Measurements from ENCODE around the gene PFKP. TPM values are rescaled to one million over a fixed set of nuclear protein-coding genes. Genes with fewer than 3 reads are reported as not detected.

The PFKP gene
- total RNA-seq, 4 donors from 2014 or later = 53.9 to 93.9 (median 66.2) TPM

GRCh38 chr10:3172446-3173170, 105.3 kb downstream of the PFKP start, which contains the start of gene PITRM1:
TSS of gene PITRM1 (minus strand) at chr10:3172782. CDS start at chr10:3172772, 10 bp downstream.
- in situ Hi-C loops (cut with MboI; ENCODE audit: low pct_ligation_motif_present in 1 of 4, low pct_unique_long_range_greater_than_20kb in 1 of 4, low sequenced_read_pairs in 3 of 4) (no loop called here), intact Hi-C loops (cut with DNase I; ENCODE audit: low total_unique reads) (no loop called here)
- DNase-seq = peak; percentile 99
- Histone ChIP-seq H3K27me3 (no peaks in the 10 kb centered on the region), H3K27ac (peak within 1 kb of the TSS; percentile 91 to 95 (median 92)), H3K9me3 (no peaks in the 10 kb centered on the region), H3K36me3 (peaks cover 0 to 10% (median 4%) of the 10 kb centered on the region in 4 donors), H3K4me1 (peaks cover 5 to 10% (median 8%) of the 10 kb centered on the region in 4 donors), H3K4me3 (peak within 1 kb of the TSS; percentile 60 to 98 (median 80))
- TF ChIP-seq EP300 (IDR thresholded peaks at IDR 0.05; ENCODE audit: low read depth) = no peak
- TF ChIP-seq POLR2A (IDR thresholded peaks at IDR 0.05) = peak; percentile 99
- peak; percentile 100 for TF ChIP-seq POLR2AphosphoS5 (IDR thresholded peaks at IDR 0.05)
- TF ChIP-seq, protein P1, sequence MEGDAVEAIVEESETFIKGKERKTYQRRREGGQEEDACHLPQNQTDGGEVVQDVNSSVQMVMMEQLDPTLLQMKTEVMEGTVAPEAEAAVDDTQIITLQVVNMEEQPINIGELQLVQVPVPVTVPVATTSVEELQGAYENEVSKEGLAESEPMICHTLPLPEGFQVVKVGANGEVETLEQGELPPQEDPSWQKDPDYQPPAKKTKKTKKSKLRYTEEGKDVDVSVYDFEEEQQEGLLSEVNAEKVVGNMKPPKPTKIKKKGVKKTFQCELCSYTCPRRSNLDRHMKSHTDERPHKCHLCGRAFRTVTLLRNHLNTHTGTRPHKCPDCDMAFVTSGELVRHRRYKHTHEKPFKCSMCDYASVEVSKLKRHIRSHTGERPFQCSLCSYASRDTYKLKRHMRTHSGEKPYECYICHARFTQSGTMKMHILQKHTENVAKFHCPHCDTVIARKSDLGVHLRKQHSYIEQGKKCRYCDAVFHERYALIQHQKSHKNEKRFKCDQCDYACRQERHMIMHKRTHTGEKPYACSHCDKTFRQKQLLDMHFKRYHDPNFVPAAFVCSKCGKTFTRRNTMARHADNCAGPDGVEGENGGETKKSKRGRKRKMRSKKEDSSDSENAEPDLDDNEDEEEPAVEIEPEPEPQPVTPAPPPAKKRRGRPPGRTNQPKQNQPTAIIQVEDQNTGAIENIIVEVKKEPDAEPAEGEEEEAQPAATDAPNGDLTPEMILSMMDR (IDR thresholded peaks at IDR 0.05) = no peak
- WGBS, 2 donors (ENCODE audit: low coverage in 1 of 2) = 0% methylated on average over 59 of the region's 73 CpGs; no CpG with 5 or more reads in 1 of the 2 donors

DNA sequence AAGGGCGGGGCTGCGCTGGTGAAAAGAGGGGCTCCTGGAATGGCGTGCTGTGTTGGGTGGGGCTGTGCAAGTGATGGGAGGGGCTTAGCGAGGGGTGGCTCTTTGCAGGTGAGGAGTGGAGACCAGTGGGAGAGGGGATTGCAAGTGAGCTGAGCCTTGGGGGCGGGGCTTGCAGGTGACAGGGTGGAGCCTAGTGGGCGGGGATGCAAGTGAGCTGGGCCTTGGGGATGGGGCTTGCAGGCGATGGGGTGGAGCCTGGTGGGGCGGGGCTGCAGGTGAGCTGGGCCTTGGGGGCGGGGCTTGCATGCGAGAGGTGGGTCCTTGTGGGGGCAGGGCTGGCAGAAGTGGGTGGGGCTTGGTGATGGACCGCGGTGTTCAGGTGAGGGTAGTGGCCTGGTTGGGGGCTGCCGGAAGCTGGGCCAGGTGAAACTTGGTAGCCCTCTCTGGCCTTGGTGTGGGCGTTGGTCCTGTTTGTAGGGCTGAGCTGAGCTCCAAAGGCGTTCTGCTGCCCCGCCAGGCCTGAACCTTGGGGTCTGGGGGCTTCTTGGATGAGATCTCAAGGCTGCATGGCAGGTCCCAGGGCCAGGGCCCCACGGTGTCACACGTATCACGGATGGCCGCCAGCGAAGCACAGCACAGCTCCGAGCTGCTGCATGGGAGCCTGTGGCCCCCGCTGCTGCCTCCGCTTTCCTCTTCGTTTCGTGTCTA, 106.0 kb downstream of the PFKP start:
- peak overlapping the region; percentile 19 to 68 (median 54) for H3K27ac ChIP-seq
- WGBS, 2 donors (ENCODE audit: low coverage in 1 of 2) = 45% methylated on average over 26 of the region's 26 CpGs; no CpG with 5 or more reads in 1 of the 2 donors
- H3K27me3 ChIP-seq = no peaks in the 10 kb centered on the region
- H3K9me3 ChIP-seq = no peaks in the 10 kb centered on the region
- H3K36me3 ChIP-seq = peaks cover 0 to 8% (median 3%) of the 10 kb centered on the region in 4 donors
- H3K4me1 ChIP-seq = peaks cover 5 to 10% (median 8%) of the 10 kb centered on the region in 4 donors
- H3K4me3 ChIP-seq = peak overlapping the region in 3 of 4 donors; percentile 22 to 71 (median 49)
- TF ChIP-seq, protein P1 (IDR thresholded peaks at IDR 0.05) = no peak
- TF ChIP-seq EP300 (IDR thresholded peaks at IDR 0.05; ENCODE audit: low read depth) (no peak), POLR2A (IDR thresholded peaks at IDR 0.05) (no peak), POLR2AphosphoS5 (IDR thresholded peaks at IDR 0.05) (no peak)
- intact Hi-C loops (cut with DNase I; ENCODE audit: low total_unique reads) = no loop called here
- peak; percentile 94 for DNase-seq
- in situ Hi-C loops (cut with MboI; ENCODE audit: low pct_ligation_motif_present in 1 of 4, low pct_unique_long_range_greater_than_20kb in 1 of 4, low sequenced_read_pairs in 3 of 4) = no loop called here

DNA sequence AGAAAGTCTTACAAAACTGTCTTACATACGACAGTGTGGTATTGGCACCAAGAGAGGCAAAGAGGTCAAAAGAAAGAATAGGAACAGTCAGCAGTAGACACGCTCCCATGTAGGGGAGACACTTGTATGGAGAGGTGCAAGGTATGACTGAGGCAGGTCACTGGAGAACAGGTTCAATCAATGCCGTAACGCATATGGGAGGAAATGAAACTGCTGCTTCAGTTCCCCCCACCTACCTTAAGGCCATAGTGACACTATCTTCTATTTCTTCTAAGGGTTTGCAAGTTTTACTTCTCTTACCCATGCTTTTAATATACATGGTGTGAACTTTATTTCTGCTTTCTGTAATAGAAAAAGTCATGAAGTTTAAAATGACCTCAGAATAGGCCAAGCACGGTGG, 110.7 kb downstream of the PFKP start:
- Histone ChIP-seq H3K36me3 (no peaks in the 10 kb centered on the region), H3K4me1 (no peaks in the 10 kb centered on the region), H3K4me3 (no peak overlapping the region), H3K27ac (no peak overlapping the region), H3K9me3 (no peaks in the 10 kb centered on the region), H3K27me3 (no peaks in the 10 kb centered on the region)
- TF ChIP-seq, protein P1 (IDR thresholded peaks at IDR 0.05) = no peak
- TF ChIP-seq EP300 (IDR thresholded peaks at IDR 0.05; ENCODE audit: low read depth) = no peak
- no peak for DNase-seq
- intact Hi-C loops (cut with DNase I; ENCODE audit: low total_unique reads) (no loop called here), in situ Hi-C loops (cut with MboI; ENCODE audit: low pct_ligation_motif_present in 1 of 4, low pct_unique_long_range_greater_than_20kb in 1 of 4, low sequenced_read_pairs in 3 of 4) (no loop called here)
- 69 to 80% methylated on average over 5 of the region's 5 CpGs for WGBS, 2 donors (ENCODE audit: low coverage in 1 of 2)

GRCh38 chr10:3179174-3179573, 111.8 kb downstream of the PFKP start:
- Histone ChIP-seq H3K36me3 (no peaks in the 10 kb centered on the region), H3K4me1 (no peaks in the 10 kb centered on the region), H3K9me3 (no peaks in the 10 kb centered on the region), H3K27ac (no peak overlapping the region), H3K4me3 (no peak overlapping the region), H3K27me3 (no peaks in the 10 kb centered on the region)
- DNase-seq = no peak
- intact Hi-C loops (cut with DNase I; ENCODE audit: low total_unique reads) (no loop called here), in situ Hi-C loops (cut with MboI; ENCODE audit: low pct_ligation_motif_present in 1 of 4, low pct_unique_long_range_greater_than_20kb in 1 of 4, low sequenced_read_pairs in 3 of 4) (no loop called here)
- 66 to 89% methylated on average over 2 to 5 of the region's 5 CpGs for WGBS, 2 donors (ENCODE audit: low coverage in 1 of 2)
- TF ChIP-seq, protein P1 (IDR thresholded peaks at IDR 0.05) = no peak
- TF ChIP-seq POLR2A (IDR thresholded peaks at IDR 0.05) = no peak
- TF ChIP-seq POLR2AphosphoS5 (IDR thresholded peaks at IDR 0.05) = no peak
- TF ChIP-seq EP300 (IDR thresholded peaks at IDR 0.05; ENCODE audit: low read depth) = no peak
